ENCODE measurements around the gene NOTCH2.
A peak's percentile ranks its signal among the peaks of the same experiment; 100 is the strongest.

The NOTCH2 gene

DNA sequence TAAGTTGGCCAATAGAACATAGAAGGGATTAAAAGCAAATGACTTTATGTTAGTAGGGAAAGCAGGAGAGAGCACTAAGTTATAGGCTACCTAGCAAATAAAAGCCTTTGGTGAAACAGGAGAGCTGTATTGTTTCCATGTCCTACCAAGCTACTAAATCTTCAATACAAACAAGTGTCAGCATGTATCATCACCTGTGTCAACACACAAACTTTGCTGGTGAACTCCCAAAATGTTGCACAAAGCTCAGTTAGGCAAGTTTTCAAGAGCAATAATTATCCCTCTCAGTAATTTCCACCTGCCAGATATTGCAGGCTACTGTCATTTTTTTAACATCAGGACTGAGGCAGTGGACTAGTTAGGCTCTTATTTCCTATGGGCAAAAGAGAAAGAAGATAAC is 95.4 kb downstream of the NOTCH2 start:
- DNase-seq (ENCODE audit: low spot score), result no peak

DNA sequence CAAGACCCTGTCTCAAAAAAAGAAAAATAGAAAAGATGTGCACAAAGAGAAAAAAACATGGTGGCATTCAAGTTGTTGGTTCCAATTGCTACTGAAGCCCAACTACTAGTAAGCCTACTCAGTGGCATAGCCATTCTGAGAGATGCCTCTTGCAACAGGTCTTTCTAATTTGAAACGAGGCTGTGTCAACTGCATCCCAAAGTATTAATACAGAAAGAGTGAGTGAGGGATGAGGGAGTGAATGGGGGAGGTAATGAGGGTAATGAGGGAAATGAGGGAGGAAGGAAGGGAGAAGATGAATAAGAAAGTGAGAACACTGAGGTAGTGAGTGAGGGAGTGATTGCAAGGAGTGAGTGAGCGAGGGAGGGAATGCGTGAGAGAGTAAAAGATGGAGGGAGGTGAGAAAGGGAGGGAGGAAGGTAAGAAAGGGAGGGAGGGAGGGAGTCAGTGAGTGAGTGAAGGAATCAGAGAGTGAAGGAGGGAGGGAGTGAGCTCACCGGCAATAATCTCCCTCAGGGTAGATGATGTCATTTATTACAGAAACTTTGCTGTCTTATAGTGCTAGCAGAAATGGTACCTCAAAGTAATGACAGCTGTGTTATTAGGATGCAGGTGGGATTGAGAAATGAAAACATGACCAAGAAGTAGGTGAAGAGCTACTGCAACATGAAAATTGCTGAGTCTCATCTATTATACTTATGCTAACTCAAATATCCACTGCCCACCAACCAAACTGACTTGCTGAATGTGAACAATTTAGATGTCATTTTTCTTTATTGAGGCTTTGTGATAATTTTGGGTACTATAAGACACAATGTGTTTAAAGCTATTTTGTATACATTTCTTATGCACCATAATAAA is 97.5 kb downstream of the NOTCH2 start:
- DNase-seq (ENCODE audit: low spot score), result no peak

- no peak for DNase-seq (ENCODE audit: low spot score)
These were observed 100.9 kb downstream of the NOTCH2 start for GRCh38 chr1:119968601-119969000.

- peak; percentile 43 for DNase-seq (ENCODE audit: low spot score)
These were observed 101.4 kb downstream of the NOTCH2 start for GRCh38 chr1:119968068-119968492.

- DNase-seq (ENCODE audit: low spot score), result no peak
These were observed 102.8 kb downstream of the NOTCH2 start for GRCh38 chr1:119966681-119967080.

DNA sequence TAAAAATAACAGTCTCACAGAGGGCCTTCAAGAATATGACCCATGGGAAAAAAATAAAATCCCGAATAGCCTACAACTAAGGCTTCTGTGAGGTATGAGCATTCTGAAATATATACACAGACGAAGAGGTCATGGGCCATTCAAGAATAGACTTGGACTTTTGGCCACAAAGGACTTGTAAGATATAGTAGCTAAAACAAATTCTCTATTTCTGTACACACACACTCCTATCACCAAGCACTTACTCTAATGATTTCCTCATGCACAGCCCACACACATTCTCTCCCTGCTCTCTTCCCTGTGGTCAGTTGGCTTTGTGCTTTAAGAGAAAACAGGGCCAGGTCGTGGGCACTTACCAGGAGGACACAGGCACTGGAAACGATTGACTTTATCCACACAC is 103.4 kb downstream of the NOTCH2 start:
- DNase-seq (ENCODE audit: low spot score), result peak; percentile 5

DNA sequence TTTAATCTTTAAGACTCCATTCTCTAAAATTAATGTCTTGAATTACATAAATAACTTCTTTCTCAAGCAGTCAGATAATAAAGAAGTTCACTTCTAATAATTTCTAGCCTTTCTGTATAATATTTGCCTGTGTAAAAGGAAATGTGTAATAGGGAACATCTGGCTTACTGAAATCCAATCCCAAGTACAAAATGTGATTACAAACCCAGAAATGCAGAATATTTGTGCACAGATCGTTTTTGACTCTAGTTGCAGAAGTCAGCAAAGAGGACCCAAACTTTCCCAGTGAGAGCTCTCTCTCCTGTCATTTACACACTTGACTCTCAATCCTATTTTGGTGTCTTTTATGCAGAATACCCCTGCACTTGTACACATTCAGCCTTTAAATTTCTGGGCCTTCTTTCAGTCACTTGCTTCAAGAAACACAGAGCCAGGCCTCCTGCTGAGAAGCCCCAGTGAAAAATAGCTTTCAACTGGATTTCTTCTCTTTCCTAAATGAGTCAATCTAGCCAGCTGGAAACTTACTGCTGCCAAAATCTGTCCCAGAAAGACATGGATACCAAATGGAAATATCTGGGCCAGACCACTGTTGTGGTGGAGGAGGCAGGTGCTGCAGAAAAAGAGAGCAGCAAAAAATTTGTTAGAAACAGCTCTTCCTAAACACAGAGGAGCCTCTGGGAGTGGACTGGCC is 104.6 kb downstream of the NOTCH2 start:
- peak; percentile 14 for DNase-seq (ENCODE audit: low spot score)

DNA sequence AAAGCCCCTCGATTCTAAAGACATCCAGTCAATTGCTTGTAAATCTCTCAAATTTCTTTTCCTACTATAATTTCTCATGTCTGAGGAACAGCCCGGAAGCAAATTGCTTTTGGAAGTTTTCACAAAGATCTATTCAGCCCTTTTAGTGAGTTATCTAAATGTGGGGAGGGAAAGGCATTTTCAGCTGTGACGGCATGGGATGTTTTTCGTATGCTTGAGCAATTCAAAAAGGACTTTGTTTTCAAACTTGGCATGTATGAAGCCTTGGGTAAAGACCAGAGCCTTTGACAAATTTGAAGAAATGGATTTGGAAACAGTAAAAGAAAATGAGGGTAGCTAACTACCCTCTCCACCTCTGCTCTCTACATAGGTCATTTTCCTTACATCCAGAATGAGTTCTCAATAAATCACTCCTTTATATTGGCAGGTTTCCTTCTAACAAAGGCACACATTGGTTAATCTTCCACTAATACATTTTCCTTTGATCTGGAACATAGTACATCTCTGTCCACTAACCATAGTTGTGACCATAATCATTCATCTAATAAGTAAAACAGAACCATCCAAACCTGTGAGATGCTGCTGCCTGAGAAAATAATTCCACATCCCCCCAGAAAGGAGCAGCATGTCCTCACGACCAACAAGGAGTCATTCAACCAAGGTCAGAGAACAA is 107.0 kb downstream of the NOTCH2 start:
- DNase-seq (ENCODE audit: low spot score), result no peak

- DNase-seq (ENCODE audit: low spot score), result no peak
These were observed 109.0 kb downstream of the NOTCH2 start for GRCh38 chr1:119960501-119960900.

- no peak for DNase-seq (ENCODE audit: low spot score)
These were observed 109.9 kb downstream of the NOTCH2 start for GRCh38 chr1:119959268-119960220.

- DNase-seq (ENCODE audit: low spot score), result no peak
These were observed 111.2 kb downstream of the NOTCH2 start for GRCh38 chr1:119958223-119958622.

DNA sequence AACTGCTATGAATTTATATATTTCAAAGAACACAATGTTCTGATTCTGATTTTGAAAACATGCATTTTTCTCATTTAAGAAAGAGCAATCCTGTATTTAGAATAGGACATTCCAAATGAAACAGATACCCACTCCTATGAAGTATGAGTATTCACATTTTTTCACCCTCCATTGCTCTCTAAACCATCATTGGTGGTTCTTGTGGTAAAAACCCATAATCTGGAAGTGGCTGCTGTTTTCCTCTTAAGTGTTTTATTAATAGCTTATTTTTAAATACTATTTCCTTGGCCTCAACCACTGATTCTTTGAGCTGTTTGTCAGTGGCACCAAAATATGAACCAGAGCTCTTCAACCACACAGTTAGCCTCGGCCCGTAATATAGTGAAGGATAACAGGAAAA is 113.2 kb downstream of the NOTCH2 start:
- no peak for DNase-seq (ENCODE audit: low spot score)

DNA sequence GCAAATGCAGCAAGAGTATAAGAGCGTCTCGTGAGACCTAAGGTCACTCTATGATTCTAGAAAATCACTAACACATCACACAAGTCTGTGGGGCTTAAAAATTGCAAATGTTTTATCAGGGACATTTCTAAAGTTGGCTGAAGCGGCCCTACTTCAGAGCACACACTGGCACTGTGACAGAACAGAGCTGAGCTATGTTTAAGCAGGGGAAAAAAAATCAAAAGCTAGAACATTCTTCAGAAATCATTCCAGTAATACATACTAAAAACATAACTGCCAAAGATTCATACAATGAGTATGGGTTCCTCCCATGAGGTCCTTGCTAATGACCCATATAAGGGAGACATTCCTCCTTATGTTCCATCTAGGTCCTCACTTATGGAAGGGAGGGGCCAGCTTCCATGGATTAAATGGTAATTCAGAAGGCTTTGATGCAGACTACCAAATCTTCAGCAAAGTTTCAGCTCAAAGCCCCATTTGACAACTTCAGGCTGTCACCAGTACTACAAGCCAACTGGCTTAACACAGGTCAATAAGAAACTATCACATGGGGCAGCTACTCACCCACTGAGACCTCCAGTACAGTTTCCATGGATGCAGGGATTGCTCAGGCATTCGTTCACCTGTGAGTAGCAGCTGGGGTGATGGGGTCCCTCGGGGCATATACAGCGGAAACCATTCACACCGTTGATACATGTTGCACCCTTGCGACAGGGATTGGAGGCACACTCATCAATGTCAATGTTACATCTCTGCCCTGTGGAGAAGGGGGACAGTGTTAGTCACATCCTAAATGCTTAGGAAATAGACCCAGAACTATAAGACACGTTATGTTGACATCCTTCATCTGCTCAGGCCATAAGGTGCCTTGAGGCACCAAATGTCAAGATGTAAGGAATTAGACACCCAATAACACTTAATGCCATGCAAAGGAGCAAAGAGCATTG is 114.7 kb downstream of the NOTCH2 start:
- no peak for DNase-seq (ENCODE audit: low spot score)

GRCh38 chr1:119953266-119953998 is 116.0 kb downstream of the NOTCH2 start:
- no peak for DNase-seq (ENCODE audit: low spot score)

DNA sequence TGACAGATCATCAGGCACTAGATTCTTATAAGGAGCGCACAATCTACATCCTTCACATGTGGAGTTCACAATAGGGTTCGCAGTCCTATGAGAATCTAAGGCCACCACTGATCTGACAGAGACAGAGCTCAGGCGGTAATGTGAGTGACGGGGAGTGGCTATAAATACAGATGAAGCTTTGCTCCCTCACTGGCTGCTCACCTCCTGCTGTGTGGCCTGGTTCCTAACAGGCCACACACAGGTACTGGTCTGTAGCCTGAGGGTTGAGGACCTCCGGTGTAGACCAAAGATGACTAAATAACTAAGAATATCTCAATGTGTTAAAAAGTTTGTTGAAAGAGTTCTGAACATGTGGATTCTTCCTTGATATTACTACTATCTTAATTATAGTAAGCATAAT is 117.0 kb downstream of the NOTCH2 start:
- DNase-seq (ENCODE audit: low spot score), result no peak

DNA sequence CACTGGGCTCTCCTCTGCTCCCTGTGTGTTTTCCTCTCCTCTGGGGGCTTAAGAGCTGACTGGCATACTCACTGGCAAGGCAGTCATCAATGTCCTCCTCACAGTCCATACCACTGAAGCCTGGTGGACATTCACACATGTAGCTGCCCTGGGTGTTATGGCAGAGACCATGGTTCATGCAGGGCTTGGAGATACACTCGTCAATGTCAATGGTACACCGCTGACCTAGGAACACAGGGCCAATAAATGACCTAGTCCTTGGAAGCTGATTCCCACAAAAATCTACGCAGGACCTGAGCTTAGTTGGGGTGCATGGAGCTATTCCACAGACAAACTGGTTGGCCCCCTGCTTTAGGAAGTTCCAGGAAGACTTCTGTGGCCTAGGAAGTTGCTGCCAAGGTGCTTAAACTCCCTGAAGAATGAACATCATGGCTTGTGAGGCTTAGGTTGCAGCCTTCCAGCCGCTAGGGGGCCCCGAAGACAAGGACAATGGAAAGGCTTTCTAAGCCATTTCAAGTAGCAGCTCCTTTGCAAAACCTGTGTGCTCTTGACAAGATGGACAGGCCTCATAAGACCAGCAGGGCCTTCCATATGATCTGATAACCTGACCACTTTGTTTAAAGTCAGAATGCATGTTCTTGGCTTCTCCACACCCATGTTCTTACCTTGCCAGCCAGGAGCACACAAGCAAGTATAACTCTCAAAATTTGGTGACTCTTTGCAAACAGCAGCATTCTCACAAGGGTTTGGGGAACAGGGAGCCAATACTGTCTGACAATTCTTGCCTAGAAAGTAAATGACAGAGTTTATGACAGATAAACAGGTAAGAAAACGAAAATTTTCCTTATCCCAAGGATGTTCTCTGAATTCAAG is 120.9 kb downstream of the NOTCH2 start:
- peak; percentile 63 for DNase-seq (ENCODE audit: low spot score)

DNA sequence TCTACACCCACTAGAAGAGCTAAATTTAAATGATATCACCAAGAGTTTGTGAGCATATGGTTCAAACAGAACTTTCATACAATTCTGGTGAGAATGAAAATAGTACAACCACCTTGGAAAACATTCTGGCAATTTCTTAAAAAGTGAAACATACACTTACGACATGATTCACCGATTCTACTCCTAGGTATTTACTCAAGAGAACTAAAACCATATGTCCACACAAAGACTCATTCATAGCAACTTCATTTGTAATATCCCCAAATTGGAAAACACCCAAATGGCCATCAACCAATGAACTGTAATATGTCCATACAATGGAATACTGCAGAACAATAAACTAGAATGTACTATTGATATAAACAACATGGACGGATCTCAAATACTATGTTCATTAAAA is 122.0 kb downstream of the NOTCH2 start:
- peak; percentile 50 for DNase-seq (ENCODE audit: low spot score)

- no peak for DNase-seq (ENCODE audit: low spot score)
These were observed 122.7 kb downstream of the NOTCH2 start for GRCh38 chr1:119946724-119947123.

GRCh38 chr1:119943216-119943615 is 126.2 kb downstream of the NOTCH2 start:
- DNase-seq (ENCODE audit: low spot score), result no peak

Data from AG08395 (cell line).